Right forelimb (tissue), 1 donor: ENCODE results near the gene RILPL2.
"Not testable (repeated sequence)": the region's sequence is repeated elsewhere in the genome, so short reads cannot be mapped to it uniquely, and the experiment has no call there.

Experiments
- DNase-seq: peaks from one replicate; pipeline ENCODE4 v3.0.0-alpha.2; 2018

The RILPL2 gene

DNA sequence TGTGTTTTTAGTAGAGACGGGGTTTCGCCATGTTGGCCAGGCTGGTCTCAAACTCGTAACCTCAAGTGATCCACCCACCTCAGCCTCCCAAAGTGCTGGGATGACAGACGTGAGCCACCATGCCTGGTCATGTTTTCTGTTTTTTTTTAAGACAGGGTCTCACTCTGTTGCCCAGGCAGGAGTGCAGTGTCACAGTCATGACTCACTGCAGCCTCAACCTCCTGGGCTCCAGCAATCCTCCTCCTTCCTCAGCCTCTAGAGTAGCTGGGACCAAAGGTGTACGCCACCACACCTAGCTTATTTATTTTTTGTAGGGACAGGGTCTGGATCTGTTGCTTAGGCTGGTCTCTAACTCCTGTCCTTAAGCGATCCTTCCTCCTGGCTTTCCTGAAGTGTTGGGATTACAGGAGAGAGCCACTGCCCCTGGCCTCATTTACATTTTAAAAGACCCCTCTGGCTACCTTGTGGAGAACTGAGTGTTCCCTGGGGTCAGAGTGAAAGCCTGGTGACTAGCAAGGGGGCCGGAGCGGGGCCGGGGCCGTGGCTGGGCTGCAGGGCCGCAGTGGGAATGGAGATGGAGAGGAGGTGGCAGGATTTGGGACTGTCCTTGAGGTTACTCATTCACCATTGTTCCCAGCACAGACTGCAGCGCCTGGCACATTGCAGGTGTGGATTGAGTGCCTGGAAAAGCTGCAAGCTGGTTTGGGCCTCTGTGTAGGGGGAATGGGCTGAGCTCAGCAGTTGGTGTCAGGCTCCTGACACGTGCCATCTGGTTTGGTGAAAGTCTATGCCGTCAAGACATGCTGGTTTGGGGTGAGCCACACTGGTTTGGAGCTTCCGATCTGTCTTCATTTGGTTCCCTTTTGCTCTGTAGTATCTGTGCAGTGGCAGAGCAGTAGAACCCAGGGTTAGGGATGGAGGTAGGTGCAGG, 34.5 kb downstream of the RILPL2 start:
- DNase-seq, result no peak

DNA sequence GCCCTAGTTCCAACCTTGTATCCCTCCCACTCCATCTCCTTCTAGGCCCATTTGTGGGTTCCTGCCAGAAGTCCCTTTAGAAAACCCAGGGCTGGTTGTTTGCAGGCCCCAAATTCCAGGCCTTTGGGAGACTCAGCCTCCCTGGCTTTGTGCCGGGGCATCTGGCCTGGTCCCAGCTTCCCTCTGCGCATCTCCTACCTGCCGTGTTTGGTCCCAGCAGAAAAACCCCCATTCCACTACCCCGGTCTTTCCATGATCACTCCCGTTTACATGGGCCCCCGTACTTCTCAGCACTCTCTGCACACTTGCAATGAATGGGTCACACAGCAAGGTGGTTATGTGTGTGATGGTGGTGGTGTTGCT, 37.2 kb downstream of the RILPL2 start:
- DNase-seq, result no peak

DNA sequence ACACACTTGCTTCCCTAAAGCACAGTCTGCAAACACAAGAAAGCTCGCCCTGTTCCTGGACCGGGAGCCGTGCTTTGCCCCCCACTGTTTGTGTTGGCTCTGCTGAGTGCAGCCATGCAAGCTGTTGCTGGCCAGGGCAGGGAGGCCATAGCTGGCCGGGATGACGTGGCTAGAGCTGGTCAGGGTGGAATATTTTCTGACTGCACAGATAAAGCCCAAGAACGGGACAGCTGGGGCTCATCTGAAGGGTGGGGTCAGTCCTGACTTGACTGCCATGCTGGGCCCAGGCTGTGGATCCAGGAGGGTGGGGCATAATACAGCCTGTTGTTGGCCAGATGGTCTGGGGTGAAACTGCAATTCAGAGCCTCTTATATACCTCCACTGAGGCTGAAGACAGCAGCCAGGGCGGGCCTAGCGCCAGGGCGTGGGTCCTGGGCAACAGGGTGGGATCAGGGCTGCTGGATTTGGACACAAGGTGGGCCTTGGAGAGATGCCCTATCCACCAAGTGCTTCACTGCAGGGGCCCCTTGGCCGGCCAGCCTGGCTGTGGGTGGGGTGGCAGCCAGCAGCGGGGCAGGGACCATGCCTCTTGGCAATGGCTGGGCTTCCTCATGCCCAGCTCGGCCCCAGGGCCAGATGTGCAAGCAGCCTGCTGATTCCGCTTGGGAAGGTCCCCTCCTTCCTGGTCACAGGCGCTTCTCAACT, 37.8 kb downstream of the RILPL2 start:
- peak; percentile 65 for DNase-seq

DNA sequence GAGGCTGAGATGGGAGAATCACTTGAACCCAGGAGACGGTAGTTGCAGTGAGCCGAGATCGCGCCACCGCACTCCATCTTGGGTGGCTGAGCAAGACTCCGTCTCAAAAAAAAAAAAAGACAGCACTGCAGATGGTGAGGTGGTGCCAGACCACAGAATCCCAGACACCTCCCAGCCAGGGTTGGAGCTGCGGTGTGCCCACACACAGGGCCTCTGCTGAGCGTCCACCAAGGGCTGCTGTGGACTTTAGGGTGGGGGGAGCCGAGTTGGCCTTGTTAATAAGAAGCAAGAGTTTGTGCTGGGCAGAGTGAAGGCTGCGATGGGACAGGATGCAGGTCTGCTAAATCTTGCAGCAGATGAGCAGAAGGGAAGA, 38.3 kb downstream of the RILPL2 start:
- DNase-seq, result no peak

DNA sequence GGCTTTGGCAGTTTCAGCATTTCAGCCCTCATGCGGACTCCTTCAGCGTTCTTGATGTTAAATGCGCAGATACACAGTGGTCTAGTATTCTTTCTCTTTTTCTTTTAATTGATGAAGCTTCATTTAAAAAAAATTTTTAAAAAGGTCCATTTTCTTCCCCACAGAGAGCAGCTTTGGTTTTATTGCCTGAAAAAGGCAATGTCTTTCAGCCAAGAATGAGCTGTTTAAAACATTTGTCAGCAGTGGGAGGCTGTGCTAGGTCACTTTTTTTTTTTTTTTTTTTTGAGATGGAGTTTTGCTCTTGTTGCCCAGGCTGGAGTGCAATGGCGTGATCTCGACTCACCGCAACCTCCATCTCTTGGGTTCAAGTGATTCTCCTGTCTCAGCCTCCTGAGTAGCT, 39.1 kb downstream of the RILPL2 start:
- DNase-seq, result no peak

DNA sequence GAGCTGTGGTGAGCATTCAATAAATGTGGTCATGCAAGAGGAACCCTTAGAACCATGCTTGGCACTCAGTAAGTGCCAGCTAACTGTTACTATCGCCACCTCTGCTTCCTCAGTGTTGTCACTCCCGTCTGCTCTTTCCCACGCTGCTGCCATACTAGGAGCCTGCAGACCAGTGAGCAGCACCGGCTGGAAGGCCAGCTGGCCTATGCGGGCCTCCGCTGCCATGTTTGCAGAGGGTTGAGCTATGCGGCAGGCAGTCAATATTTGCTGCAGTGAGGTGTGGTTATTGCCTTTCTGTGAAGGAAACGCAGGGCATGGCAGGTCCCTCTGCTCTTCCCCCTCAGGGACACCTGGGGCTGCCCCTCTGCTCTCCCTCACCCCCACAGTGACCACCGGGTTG, 39.5 kb downstream of the RILPL2 start:
- DNase-seq, result no peak

DNA sequence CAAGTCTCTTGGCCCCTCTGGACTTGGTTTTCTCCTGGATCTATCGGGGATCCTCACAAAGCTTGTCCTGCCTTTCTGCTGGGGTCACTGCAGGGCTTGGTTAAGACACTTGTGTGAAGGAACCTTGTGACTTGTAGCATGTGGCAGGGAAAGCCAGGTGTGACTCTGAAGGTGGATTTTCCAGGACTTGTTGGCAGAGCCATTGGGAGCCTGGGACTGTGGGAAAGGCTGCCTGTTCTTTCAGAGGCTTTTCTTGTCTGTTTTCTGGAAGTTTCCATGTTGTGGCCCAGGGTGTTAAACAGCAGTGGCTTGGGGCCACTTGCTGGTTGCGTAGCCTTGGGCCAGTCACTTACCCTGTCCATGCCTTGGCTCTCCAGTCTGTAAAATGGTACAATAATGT, 39.9 kb downstream of the RILPL2 start:
- DNase-seq, result no peak

DNA sequence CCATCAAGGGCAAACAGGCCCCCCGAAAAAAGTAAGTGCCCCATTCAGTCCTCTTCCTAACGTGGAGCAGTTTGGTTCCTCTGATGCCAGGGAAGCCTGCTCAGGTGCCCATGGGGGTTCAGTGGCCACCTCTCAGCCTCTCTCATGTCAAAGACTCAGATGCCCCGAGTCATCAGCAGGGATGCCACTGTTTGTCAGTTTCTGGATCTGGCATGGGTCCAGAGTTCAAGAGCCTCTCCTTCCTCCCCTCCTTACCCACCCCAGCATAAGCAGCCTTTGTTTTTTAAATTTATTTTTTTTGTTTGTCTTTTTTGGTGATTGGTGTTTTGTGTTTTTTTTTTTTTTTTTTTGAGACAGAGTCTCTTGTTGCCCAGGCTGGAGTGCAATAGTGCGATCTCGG, 41.2 kb downstream of the RILPL2 start:
- no peak for DNase-seq

DNA sequence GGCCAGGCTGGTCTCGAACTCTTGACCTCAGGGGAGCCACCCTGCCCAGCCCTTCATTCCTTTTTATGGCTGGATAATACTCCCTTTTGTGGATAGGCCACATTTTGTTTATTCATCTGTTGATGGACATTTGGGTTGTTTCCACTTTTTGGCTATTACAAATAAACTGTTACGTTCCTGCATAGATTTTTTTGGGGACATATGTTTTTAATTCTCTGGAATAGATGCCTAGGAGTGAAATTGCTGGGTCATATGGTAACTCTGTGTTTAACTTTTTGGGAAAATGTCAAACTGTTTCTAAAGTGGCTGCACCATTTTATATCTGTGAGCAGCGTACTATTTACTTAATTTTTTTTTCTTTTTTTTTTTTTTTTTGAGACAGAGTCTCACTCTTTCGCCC, 42.7 kb downstream of the RILPL2 start:
- DNase-seq, result no peak

DNA sequence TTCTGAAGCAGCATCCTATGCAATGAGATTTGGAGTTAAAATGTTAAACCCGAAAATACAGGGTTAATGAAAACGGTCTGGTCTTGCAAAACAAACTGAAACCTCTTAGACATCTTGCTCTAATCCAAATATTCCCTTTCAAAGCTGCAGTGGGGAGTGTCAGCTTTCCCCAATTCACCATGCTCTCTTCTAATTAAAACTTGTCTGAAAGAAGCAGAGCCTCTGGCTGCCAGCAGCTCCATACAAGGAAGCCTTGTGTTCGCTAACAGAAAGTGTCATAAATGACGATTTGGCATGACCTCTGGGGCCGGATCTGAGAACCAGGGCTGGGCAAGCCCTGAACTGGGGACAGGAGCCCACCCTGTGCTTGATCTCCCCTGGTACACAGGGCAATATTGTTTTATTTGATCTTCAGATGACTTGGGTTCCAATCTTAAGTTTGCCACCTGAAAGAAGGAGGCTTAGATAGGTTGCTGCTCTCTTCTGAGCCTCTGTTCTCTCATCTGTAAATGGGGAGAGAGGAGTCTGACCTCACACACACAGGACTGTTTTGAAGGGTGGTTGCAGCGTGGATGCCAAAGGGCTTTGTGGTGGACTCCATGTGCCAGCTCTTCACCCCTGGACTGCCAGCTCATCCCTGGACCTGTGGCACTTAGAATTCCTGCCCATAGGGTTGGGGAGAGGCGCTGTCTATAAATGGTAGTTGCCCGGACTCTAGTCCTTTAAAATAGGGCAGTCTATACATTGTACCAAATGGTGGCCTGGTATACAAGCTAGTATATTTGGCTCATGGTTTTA, 44.7 kb downstream of the RILPL2 start:
- DNase-seq, result no peak

DNA sequence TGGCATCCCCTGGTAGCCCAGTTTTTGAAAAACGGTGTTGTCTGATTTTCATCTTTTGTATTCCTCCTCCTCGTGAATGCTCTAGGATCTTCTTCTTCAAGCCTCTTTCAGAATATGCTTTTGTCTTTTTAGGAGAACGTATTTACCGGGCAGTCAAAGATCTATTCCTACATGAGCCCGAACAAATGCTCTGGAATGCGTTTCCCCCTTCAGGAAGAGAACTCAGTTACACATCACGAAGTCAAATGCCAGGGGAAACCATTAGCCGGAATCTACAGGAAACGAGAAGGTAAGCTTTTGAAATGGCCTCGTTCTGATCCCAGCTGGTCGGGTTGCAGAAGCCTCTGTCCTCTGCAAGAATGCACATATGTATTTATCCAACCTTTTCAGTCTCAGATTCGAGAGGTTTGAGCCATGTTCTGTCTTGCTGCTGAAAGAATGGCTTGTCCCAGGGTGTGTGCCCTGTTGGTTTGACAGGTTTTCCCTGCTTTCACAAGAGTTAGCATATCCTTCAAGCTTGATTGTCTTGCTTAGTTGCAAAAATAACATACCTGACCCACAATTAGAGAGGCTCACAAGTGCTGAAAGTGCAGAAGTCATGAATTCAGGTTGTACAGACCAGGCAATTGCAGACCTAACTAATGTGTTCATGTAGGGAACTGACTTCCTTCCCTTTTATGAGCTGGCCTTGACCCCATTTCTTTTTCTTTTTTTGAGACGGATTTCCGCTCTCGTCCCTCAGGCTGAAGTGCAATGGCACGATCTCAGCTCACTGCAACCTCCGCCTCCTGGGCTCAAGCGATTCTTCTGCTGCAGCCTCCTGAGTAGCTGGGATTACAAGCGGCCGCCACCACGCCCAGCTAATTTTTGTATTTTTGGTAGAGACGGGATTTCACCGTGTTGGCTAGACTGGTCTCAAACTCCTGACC, 45.7 kb downstream of the RILPL2 start:
- no peak for DNase-seq

DNA sequence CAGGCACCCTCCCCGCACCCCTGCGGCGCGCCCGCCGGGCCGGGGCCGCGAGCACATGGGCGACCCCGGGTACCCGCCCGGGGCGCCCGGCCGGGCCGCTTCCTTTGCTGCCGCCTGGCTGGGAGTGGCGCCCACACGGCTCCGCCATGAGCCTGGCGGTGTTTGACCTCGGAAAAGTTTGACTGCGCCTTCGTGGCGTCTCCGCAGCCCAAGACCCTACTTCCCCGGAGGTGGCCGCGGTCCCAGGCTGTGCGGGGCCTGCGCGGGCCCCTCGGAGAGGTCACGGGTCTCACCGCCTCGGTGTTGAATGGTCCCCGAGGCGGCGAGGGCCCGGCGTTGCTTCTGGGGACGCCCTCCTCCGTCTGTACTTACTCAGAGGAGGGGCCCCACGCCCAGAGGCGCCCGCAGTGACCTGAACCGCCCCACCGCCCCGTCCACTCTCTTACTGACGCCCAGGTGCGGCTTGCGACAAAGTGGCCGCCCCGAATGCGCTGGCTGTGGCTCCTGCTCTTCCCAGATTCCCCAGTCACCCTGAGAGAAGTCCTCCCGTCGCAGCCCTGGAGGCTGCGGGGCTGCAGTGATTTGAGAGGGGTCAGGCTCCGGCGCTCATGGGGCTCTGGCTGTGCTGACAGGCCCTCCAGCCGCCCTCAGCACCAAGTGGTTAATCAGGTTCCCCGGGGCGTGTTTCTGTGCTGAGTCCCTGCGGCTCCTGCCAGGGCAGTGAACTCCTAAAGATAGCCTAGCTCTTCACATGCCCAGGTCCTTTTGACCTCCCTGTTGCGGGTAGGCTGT, 46.7 kb downstream of the RILPL2 start:
- DNase-seq, result no peak

DNA sequence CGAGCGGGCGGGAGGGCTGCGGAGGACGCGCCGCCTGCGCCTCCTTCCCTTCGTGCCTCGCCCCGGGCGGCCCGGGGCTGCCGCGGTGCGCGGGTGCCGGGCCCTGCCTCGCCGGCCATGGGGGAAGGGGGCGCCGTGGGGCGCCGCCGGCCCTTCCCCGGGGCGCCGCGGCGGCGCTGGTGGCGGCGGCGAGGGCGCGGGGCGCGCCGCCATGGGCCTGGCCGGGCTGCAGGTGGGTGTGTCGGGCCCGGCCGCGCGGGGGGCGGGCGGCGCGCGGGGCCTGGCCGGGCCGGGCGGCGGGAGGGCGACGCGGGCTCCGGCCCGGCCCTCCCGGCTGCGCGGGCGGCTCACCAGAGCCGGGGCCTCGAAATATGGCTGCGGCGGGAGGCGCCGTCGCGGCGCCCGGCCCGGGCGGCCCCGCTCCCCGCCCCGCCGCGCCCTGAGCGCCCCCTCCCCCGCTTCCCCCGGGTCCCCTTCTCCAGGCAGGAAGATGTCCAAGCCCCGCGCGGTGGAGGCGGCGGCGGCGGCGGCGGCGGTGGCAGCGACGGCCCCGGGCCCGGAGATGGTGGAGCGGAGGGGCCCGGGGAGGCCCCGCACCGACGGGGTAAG, 47.4 kb downstream of the RILPL2 start:
- no peak for DNase-seq

DNA sequence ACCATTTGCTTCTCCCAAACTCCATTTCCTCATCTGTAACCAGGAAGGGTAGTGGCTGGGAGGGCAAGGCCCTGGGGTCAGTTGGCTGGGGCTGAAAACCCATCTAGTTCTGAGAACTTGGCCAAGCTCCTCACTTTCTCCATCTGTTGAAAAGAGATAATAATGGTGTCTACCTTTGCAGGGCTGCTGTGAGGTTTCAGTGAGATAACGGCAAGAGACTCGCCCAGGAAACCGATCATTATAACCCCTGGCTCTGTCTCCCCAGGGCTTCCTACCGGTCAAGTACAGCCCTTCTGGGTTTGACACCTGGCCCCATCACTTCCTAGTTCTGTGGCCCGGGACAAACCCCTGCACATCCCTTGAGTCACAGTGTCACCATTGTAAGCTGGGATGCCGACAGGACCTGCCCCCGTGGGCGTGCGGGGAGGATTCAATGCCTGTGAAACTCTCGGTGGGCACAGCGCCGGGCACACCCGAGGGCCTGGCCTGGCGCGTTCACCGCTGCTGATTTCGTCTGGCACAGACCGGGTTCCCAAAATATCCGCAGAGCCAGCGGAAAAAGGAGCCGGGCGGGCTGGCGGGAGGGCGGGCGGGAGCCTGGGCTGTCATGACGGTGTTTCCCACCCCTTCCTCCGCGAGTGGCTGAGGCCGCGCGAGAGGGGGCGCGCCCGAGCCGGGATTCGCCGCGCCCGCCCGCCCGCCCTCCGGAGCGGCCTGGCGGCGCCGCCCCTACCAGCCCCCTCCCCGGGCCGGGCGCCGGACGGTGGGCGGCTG, 48.1 kb downstream of the RILPL2 start:
- DNase-seq, result peak; percentile 90

DNA sequence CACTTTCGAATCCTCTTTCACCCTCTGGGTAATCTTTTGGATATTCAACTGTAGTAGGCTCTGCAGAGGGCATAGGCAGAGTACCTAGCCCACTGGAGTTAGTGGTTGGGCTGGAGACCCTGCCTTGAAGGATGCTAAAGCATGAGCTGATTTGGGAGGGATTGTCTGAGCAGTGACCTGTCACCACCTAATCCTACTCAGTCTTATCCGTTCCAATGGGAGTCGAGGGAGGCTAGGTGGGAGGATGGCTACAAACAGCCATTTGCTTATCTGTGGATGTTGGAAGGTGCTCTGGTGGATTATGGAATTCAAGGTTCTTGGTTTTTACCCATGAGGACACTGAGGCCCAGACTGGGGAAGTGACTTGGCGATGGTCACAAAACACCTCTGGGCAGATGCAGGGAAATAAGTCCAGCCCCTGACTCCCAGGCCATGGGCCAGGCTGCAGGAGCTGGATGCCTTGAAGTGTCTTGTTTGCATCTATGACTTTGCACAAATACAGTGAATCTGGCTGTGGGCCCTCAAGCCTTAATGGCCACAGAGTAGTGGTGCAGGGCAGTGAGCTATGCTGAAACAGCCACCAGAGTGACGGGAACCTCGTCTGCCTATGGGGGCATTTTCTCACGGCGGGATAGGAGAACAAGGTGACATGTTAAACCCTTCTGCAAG, 48.8 kb downstream of the RILPL2 start:
- no peak for DNase-seq

DNA sequence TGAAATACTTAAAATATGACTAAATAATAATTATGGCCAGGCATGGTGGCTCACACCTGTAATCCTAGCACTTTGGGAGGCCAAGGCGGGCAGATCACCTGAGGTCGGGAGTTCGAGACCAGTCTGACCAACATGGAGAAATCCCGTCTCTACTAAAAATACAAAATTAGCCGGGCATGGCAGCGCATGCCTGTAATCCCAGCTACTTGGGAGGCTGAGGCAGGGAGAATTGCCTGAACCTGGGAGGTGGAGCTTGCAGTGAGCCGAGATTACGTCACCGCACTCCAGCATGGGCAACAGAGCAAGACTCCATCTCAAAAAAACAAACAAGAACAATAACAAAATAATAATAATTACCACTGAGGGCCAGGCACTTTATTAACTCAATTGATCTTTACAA, 50.9 kb downstream of the RILPL2 start:
- DNase-seq, result not testable (repeated sequence)

DNA sequence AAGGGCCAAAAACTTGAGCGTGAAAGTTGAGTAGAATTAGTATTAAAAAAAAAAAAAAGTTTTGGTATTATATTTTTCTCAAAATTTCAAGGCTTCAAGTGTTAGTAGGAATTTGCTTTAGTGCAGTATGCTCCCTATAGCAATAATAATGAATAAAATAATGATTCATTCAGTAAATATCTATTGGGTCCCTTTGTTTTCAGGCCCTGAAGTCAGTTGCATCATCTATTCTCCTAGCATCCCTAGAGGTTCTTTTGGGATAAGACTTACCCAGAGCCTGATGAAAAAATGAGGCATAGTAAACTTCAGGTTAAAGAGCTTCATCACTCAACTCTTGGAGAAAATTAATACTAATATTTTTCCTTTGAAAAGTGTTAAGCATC, 51.5 kb downstream of the RILPL2 start:
- no peak for DNase-seq

DNA sequence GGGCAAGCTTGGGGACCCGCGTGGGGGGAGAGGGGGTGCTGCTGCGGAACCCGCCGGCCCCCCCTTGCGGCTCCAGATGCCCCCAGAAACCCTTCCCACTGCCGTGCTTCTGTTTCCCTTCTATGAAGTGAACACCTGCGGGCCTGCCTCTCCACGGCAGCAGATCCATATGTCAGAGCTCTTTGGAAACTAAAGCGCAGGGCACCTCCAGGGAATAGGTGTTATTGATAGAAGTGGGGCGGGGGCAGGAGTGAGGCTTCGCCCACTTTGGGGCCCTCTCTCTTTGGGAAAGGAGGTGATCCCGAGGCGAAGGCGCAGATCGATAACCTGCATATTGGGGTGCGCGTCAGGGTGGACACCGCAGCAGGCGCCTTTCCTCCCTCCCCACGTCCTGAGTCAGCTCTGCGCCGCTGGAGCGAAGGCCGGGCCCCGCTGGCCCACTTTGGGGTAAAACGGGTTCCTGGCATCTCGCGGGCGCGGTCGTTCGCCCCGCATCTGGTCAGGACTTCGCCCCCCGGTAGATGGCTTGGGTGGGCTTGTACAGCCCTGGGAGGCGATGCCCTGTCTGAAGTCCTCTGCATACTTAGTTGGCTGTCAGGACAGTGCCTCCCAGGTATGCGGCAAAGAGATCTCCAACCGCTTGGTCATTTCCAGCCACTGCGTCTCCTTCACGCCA, 52.0 kb downstream of the RILPL2 start:
- DNase-seq, result no peak

DNA sequence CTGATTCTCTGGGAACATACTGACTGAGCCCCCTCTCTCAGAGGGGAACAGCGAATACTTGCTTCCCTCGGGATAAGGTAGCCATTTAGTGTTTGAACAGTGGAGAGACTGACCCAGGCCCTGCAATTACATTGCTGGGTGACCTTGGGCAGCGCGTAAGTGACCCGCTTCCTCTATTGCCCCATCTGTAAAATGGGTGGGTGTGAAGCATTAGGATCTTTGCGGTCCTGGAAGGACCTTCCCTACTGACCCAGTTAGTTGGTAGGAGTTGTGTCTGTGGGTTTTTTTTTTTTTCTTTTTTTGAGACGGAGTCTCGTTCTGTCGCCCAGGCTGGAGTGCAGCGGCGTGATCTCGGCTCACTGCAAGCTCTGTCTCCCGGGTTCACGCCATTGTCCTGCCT, 53.8 kb downstream of the RILPL2 start:
- no peak for DNase-seq
